GM19324 (cell line): ENCODE measurements around the gene KCNJ15.

Experiments used
- ATAC-seq: cut with Tn5 transposase; IDR thresholded peaks from one replicate; pipeline ENCODE4 v1.9.1; 2021; ENCODE audit warnings: mild to moderate bottlenecking, moderate library complexity; ENCODE audit not compliant: unreplicated experiment, low FRiP score

KCNJ15 gene

GRCh38 chr21:38295997-38296764 lies 39.4 kb downstream of the KCNJ15 start:
- ATAC-seq: no peak

GRCh38 chr21:38297194-38297631 lies 40.4 kb downstream of the KCNJ15 start:
- ATAC-seq: no peak

- no peak for ATAC-seq
Measured at GRCh38 chr21:38297871-38298270, 41.1 kb downstream of the KCNJ15 start.

- ATAC-seq: no peak
Measured at GRCh38 chr21:38298832-38299231, 42.0 kb downstream of the KCNJ15 start.

- ATAC-seq: no peak
Measured at GRCh38 chr21:38299671-38300070, 42.9 kb downstream of the KCNJ15 start.

- no peak for ATAC-seq
Measured at GRCh38 chr21:38300141-38300578, 43.4 kb downstream of the KCNJ15 start.

- ATAC-seq: no peak
Measured at GRCh38 chr21:38301321-38302214, 44.8 kb downstream of the KCNJ15 start.

- ATAC-seq: no peak
Measured at GRCh38 chr21:38303300-38303699, 46.5 kb downstream of the KCNJ15 start.

- no peak for ATAC-seq
Measured at GRCh38 chr21:38306433-38307141, 49.8 kb downstream of the KCNJ15 start.

GRCh38 chr21:38307771-38308531 lies 51.2 kb downstream of the KCNJ15 start:
- ATAC-seq: no peak

GRCh38 chr21:38308532-38309119 lies 51.8 kb downstream of the KCNJ15 start:
- ATAC-seq: no peak

- no peak for ATAC-seq
Measured at GRCh38 chr21:38310646-38311485, 54.1 kb downstream of the KCNJ15 start.

GRCh38 chr21:38311765-38312164 lies 55.0 kb downstream of the KCNJ15 start:
- ATAC-seq: no peak

GRCh38 chr21:38312822-38313221 lies 56.0 kb downstream of the KCNJ15 start:
- no peak for ATAC-seq

- ATAC-seq: no peak
Measured at GRCh38 chr21:38314558-38314957, 57.8 kb downstream of the KCNJ15 start.

GRCh38 chr21:38315122-38315521 lies 58.3 kb downstream of the KCNJ15 start:
- ATAC-seq: no peak

GRCh38 chr21:38319781-38320180 lies 63.0 kb downstream of the KCNJ15 start:
- ATAC-seq: no peak

GRCh38 chr21:38321568-38321967 lies 64.8 kb downstream of the KCNJ15 start:
- ATAC-seq: no peak
